ENCODE data around the gene EIF1AD. TPM values are rescaled to one million over a fixed set of nuclear protein-coding genes. Genes with fewer than 3 reads are reported as not detected.

Gene EIF1AD
- total RNA-seq, 3 donors from 2014 or later (not counting 1 experiment from before 2014, with no cell fraction given): 49.9 to 74.2 (median 62.8) TPM

DNA sequence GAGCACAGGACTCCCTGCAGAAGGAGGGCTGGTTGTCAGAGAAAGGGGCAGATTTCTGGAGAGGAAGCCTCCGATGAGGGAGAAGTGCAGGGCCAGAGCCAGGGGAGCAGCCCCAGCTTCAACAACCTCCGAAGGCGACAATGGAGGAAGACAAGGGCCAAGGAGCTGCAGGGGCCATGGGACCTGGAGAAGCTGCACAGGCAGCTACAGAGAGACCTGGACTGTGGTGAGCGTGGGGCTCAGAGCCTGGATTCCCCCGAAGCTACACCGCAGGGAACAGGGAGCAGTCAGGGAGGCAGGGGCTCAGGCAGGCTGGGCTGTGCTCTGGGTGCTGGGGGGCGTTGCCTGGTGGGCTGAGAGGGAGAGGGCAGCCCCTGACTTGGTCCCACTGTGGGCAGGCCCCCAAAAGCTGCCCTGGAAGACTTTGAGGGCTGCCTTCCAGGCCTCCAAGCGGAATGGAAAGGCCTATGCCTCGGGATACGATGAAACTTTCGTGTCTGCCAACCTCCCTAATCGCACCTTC is 54.3 kb downstream of the EIF1AD start:
- Mint-ChIP-seq H3K4me1 (no peaks in the 10 kb centered on the region), H3K27me3 (ENCODE audit: low read depth in 2 of 2) (no peaks in the 10 kb centered on the region), H3K36me3 (no peaks in the 10 kb centered on the region), H3K4me3 (no peak overlapping the region), H3K27ac (no peak overlapping the region), H3K9me3 (no peaks in the 10 kb centered on the region)
- H3K9me3 ChIP-seq (ENCODE audit: control insufficient read depth, insufficient read depth, low read length): no peaks in the 10 kb centered on the region
- DNase-seq (no peak), ATAC-seq (no peak)
- TF ChIP-seq, protein P1, sequence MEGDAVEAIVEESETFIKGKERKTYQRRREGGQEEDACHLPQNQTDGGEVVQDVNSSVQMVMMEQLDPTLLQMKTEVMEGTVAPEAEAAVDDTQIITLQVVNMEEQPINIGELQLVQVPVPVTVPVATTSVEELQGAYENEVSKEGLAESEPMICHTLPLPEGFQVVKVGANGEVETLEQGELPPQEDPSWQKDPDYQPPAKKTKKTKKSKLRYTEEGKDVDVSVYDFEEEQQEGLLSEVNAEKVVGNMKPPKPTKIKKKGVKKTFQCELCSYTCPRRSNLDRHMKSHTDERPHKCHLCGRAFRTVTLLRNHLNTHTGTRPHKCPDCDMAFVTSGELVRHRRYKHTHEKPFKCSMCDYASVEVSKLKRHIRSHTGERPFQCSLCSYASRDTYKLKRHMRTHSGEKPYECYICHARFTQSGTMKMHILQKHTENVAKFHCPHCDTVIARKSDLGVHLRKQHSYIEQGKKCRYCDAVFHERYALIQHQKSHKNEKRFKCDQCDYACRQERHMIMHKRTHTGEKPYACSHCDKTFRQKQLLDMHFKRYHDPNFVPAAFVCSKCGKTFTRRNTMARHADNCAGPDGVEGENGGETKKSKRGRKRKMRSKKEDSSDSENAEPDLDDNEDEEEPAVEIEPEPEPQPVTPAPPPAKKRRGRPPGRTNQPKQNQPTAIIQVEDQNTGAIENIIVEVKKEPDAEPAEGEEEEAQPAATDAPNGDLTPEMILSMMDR (IDR thresholded peaks at IDR 0.05): no peak
- H3K27ac ChIP-seq (ENCODE audit: low read length): no peak overlapping the region
- intact Hi-C loops (cut with micrococcal nuclease): no loop called here
- no peak overlapping the region for H3K4me3 ChIP-seq (ENCODE audit: low read length)
- no peaks in the 10 kb centered on the region for H3K4me1 ChIP-seq (ENCODE audit: control insufficient read depth, insufficient read depth, low read length)
- no peaks in the 10 kb centered on the region for H3K36me3 ChIP-seq (ENCODE audit: control insufficient read depth, insufficient read depth, low read length)
- no peaks in the 10 kb centered on the region for H3K27me3 ChIP-seq (ENCODE audit: control insufficient read depth, insufficient read depth, low read length)
- WGBS (ENCODE audit: insufficient coverage): 90% methylated on average over 12 of the region's 12 CpGs

DNA sequence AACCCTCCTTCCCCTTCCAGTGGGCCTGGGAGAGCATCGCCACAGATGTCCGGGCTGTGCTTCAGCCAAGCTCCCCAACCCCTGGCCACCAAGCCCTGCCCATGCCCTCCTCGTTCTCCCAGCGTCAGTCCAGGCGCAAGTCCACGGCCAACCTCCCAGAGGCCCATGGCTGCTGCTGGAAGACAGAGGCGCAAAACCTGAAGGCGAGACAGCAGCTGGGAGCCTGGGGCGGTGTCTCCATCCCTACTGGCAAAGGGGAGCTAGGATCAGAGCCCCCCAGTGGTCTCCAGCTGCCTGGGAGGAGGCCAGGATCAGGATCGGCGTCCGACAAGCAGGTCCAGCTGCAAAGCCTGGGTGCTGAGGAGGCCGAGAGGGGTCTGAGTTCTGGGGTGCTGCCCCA is 54.8 kb downstream of the EIF1AD start:
- TF ChIP-seq, protein P1 (IDR thresholded peaks at IDR 0.05): no peak
- WGBS (ENCODE audit: insufficient coverage): 90% methylated on average over 13 of the region's 13 CpGs
- Histone ChIP-seq H3K4me1 (ENCODE audit: control insufficient read depth, insufficient read depth, low read length) (no peaks in the 10 kb centered on the region), H3K27me3 (ENCODE audit: control insufficient read depth, insufficient read depth, low read length) (no peaks in the 10 kb centered on the region), H3K27ac (ENCODE audit: low read length) (no peak overlapping the region), H3K4me3 (ENCODE audit: low read length) (no peak overlapping the region), H3K9me3 (ENCODE audit: control insufficient read depth, insufficient read depth, low read length) (no peaks in the 10 kb centered on the region), H3K36me3 (ENCODE audit: control insufficient read depth, insufficient read depth, low read length) (no peaks in the 10 kb centered on the region)
- Mint-ChIP-seq H3K4me1 (no peaks in the 10 kb centered on the region), H3K27ac (no peak overlapping the region), H3K4me3 (no peak overlapping the region), H3K9me3 (no peaks in the 10 kb centered on the region), H3K36me3 (no peaks in the 10 kb centered on the region), H3K27me3 (ENCODE audit: low read depth in 2 of 2) (no peaks in the 10 kb centered on the region)
- intact Hi-C loops (cut with micrococcal nuclease): no loop called here
- DNase-seq: no peak
- no peak for ATAC-seq

DNA sequence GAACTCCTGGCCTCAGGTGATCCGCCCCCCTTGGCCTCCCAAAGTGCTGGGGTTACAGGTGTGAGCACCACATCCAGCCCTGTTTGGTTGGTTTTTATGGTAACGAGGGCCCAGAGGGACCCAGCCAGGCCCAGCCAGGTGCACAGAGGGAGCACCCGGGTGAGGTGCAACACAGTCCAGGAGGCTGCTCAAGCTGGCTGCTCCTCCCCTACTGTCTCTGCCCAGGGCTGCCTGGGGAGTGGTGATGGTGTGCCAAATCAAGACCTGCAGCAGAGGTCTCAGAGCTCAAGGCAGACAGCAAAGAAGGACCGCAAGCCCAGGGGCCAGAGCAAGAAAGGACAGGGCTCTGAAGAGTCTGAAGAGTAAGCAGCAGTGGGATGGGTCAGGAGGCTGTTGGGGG is 55.3 kb downstream of the EIF1AD start:
- H3K9me3 ChIP-seq (ENCODE audit: control insufficient read depth, insufficient read depth, low read length): no peaks in the 10 kb centered on the region
- DNase-seq: no peak
- ATAC-seq: no peak
- Mint-ChIP-seq H3K36me3 (no peaks in the 10 kb centered on the region), H3K27ac (no peak overlapping the region), H3K27me3 (ENCODE audit: low read depth in 2 of 2) (no peaks in the 10 kb centered on the region), H3K4me1 (no peaks in the 10 kb centered on the region), H3K9me3 (no peaks in the 10 kb centered on the region), H3K4me3 (no peak overlapping the region)
- H3K27ac ChIP-seq (ENCODE audit: low read length): no peak overlapping the region
- intact Hi-C loops (cut with micrococcal nuclease): no loop called here
- H3K4me3 ChIP-seq (ENCODE audit: low read length): no peak overlapping the region
- H3K36me3 ChIP-seq (ENCODE audit: control insufficient read depth, insufficient read depth, low read length): no peaks in the 10 kb centered on the region
- peaks cover 4% of the 10 kb centered on the region for H3K4me1 ChIP-seq (ENCODE audit: control insufficient read depth, insufficient read depth, low read length)
- TF ChIP-seq, protein P1 (IDR thresholded peaks at IDR 0.05): no peak
- WGBS (ENCODE audit: insufficient coverage): 95% methylated on average over 4 of the region's 4 CpGs
- H3K27me3 ChIP-seq (ENCODE audit: control insufficient read depth, insufficient read depth, low read length): no peaks in the 10 kb centered on the region

Other genes starting within 250 kb of the EIF1AD start
- gene AP5B1, start 221.2 kb downstream of the EIF1AD start, total RNA-seq: 10 to 100 TPM; 13.9 to 22.5 (median 21.3) TPM
- under 1 TPM in 2 of 3 donors, not detected in 1; 0.11 to 0.12 TPM for gene OVOL1, start 215.1 kb downstream of the EIF1AD start, total RNA-seq
- 1 to 10 TPM in 1 of 3 donors, under 1 TPM in 2; 0.31 to 2.0 (median 0.54) TPM for gene SNX32, start 168.2 kb downstream of the EIF1AD start, total RNA-seq
- 1,000 to 10,000 TPM; 1,035 to 1,220 (median 1,095) TPM for gene CFL1, start 144.0 kb downstream of the EIF1AD start, total RNA-seq
- 10 to 100 TPM; 71.6 to 93.4 (median 73.6) TPM for gene MUS81, start 141.7 kb downstream of the EIF1AD start, total RNA-seq
- gene EFEMP2, start 129.4 kb downstream of the EIF1AD start, total RNA-seq: 10 to 100 TPM in 1 of 3 donors, 1 to 10 TPM in 2; 6.1 to 13.0 (median 9.8) TPM
- 1,000 to 10,000 TPM in 1 of 3 donors, 100 to 1,000 TPM in 2; 765 to 1,016 (median 976) TPM for gene CTSW, start 122.3 kb downstream of the EIF1AD start, total RNA-seq
- 10 to 100 TPM; 36.5 to 47.9 (median 45.7) TPM for gene FIBP, start 113.7 kb downstream of the EIF1AD start, total RNA-seq
- 10 to 100 TPM; 22.6 to 36.1 (median 24.1) TPM for gene CCDC85B, start 111.5 kb downstream of the EIF1AD start, total RNA-seq
- gene FOSL1, start 101.8 kb downstream of the EIF1AD start, total RNA-seq: 1 to 10 TPM; 3.4 to 9.0 (median 6.8) TPM
- 10 to 100 TPM; 19.9 to 28.3 (median 20.7) TPM for gene C11orf68, start 83.1 kb downstream of the EIF1AD start, total RNA-seq
- 100 to 1,000 TPM; 114 to 115 (median 115) TPM for gene DRAP1, start 82.7 kb downstream of the EIF1AD start, total RNA-seq
- gene TSGA10IP, start 56.7 kb downstream of the EIF1AD start, total RNA-seq: not detected
- gene SART1, start 40.4 kb downstream of the EIF1AD start, total RNA-seq: 100 to 1,000 TPM; 103 to 123 (median 115) TPM
- gene BANF1, start 346 bp upstream of the EIF1AD start, total RNA-seq: 100 to 1,000 TPM in 1 of 3 donors, 10 to 100 TPM in 2; 87.8 to 107 (median 90.4) TPM
- gene CST6, start 9.9 kb upstream of the EIF1AD start, total RNA-seq: not detected
- gene CATSPER1, start 24.3 kb upstream of the EIF1AD start, total RNA-seq: 10 to 100 TPM; 12.2 to 16.9 (median 13.3) TPM
- gene GAL3ST3, start 47.0 kb upstream of the EIF1AD start, total RNA-seq: not detected
- 100 to 1,000 TPM; 249 to 269 (median 253) TPM for gene SF3B2, start 50.2 kb upstream of the EIF1AD start, total RNA-seq
- gene PACS1, start 68.1 kb upstream of the EIF1AD start, total RNA-seq: 100 to 1,000 TPM; 176 to 204 (median 186) TPM

Data from natural killer cell (primary cell).